Lung (tissue), 12 donors: Measurements from ENCODE around the gene ADAM10. TPM values are rescaled to one million over a fixed set of nuclear protein-coding genes. Genes with fewer than 3 reads are reported as not detected.

Source experiments
- ATAC-seq: fragments of 200-7000 bp; cut with Tn5 transposase; one replicate; pipeline ENCODE4 v1.9.1; 2020; ENCODE audit warnings: moderate number of reproducible peaks; ENCODE audit not compliant: insufficient read depth, low FRiP score
- DNase-seq, 3 donors: peaks; one replicate each; pipeline ENCODE4 v3.0.0-alpha.2; 2013 to 2017
- H3K27ac ChIP-seq, 2 donors: one replicate each; pipeline ENCODE4 v1.5.1; 2013; ENCODE audit warnings: mild to moderate bottlenecking in 2 of 2, moderate library complexity in 2 of 2, control low read depth in 1 of 2, inconsistent platforms in 1 of 2, low read depth in 1 of 2, low read length in 1 of 2
- H3K27me3 ChIP-seq, 3 donors: one replicate each; pipeline ENCODE4 v1.5.1; 2013; ENCODE audit warnings: low read length in 2 of 3; ENCODE audit not compliant: control insufficient read depth in 3 of 3, insufficient read depth in 3 of 3
- H3K36me3 ChIP-seq, 4 donors: one replicate each; pipeline ENCODE4 v1.5.1; 2013; ENCODE audit warnings: low read length in 4 of 4, mild to moderate bottlenecking in 1 of 4, moderate library complexity in 1 of 4; ENCODE audit not compliant: control insufficient read depth in 4 of 4, insufficient read depth in 4 of 4
- H3K4me1 ChIP-seq, 5 donors: one replicate each; pipeline ENCODE4 v1.5.1; 2013; ENCODE audit warnings: low read length in 5 of 5, mild to moderate bottlenecking in 2 of 5, moderate library complexity in 1 of 5; ENCODE audit not compliant: control insufficient read depth in 5 of 5, insufficient read depth in 5 of 5
- H3K4me3 ChIP-seq: one replicate; pipeline ENCODE4 v1.5.1; 2013; ENCODE audit warnings: mild to moderate bottlenecking, control low read depth, moderate library complexity
- H3K9ac ChIP-seq, 2 donors: one replicate each; pipeline ENCODE4 v1.5.1; 2013; ENCODE audit warnings: low read length in 2 of 2, control low read depth in 1 of 2; ENCODE audit not compliant: insufficient read depth in 1 of 2
- H3K9me3 ChIP-seq, 4 donors: one replicate each; pipeline ENCODE4 v1.5.1; 2013; ENCODE audit warnings: low read length in 3 of 4, mild to moderate bottlenecking in 1 of 4, moderate library complexity in 1 of 4; ENCODE audit not compliant: control insufficient read depth in 4 of 4, insufficient read depth in 3 of 4
- CTCF ChIP-seq: IDR thresholded peaks from 2 replicates; pipeline ENCODE4 v1.5.1; 2012; ENCODE audit warnings: mild to moderate bottlenecking; ENCODE audit errors: control extremely low read depth, extremely low read depth
- WGBS, 2 donors: extraction: QIAGEN DNeasy Blood & Tissue Kit; methylation state at CpG; one replicate each; pipeline ENCODE4 v1.1.7; 2013; 5-methylcytosine and 5-hydroxymethylcytosine counted together
- polyA plus RNA-seq, 2 donors: library from polyadenylated mRNA; stranded (reverse); fragments of 200-250 nt; gene quantifications; one replicate each; pipeline ENCODE4 v1.2.1, GENCODE V29; 2013
- total RNA-seq, 2 donors: library from RNA; depleted of rRNA in 1 of 2; stranded (reverse); fragments of >200 nt in 1 of 2; gene quantifications; one replicate each; pipeline ENCODE4 v1.2.1, GENCODE V29; 2014 to 2021
- donor health status: control.
- donor health status: control.
- donor health status: Bipolar disorder and iron deficiency.
- donor health status: healthy.
- donor health status: DM: yes; HTN: yes; CAD: no.

The ADAM10 gene
- total and polyA plus RNA-seq, 4 donors: 9.7 to 274 (median 88.6) TPM

DNA sequence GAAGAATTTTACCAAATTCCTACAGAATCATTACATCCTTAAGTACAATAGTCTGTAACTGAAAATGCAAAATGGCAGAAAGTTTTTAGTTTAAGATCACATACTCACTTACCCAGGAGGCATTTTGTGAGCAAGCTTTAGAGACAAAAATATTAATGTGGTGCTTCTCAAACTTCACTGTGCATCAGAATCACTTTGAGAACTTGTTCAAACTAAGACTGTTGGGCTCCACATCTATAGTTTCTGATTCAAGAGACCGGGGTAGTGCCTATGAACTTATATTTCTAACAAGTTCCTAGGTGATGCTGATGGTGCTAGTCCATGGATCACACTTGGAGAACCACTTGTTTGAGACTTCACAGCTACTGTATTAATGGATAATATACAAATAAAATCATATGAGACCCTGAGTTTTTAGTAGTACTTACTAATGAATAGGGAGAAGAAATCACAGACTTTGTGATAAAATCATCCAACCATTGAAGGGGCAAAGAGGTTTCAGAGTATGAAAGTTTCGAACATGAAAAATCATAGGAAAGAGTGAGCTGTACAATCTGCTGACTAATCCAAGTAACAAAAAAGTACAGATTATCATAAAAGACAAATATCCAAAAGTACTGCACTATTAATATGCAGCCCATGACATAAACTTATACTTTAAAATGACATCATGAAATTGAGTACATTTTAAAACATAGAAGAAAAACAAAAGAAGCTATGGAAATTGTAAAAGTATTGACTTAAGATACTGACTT, 110.3 kb downstream of the ADAM10 start:
- peaks cover 2 to 14% (median 9%) of the 10 kb centered on the region in 4 donors for H3K36me3 ChIP-seq
- H3K27ac ChIP-seq: no peak overlapping the region
- H3K4me1 ChIP-seq: no peaks in the 10 kb centered on the region
- no peak overlapping the region for H3K9ac ChIP-seq
- no peaks in the 10 kb centered on the region for H3K27me3 ChIP-seq
- no peaks in the 10 kb centered on the region for H3K9me3 ChIP-seq
- no peak overlapping the region for H3K4me3 ChIP-seq
- WGBS, 2 donors: 92 to 94% methylated on average over 2 of the region's 2 CpGs
- ATAC-seq (no peak), DNase-seq (no peak)
- TF ChIP-seq CTCF: no peak

DNA sequence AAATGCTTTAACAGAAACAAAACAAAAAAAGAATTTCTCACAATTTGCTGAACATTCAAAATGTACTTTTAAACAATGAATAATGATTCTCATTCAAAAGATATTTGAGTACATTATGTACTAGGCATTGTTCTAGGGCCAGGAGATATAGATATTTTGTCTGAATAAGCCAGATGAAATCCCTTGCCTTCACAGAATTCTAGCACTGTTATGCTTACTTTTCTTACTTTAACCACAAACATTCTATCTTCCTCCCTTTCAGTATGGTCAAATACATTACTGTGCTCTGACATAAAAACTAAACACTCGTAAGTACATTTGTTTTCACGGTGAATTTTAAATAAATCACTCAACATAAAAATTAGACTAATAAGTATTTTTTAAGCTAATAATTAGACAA, 116.7 kb downstream of the ADAM10 start:
- Histone ChIP-seq H3K4me1 (peaks cover 0 to 4% (median 0%) of the 10 kb centered on the region in 5 donors), H3K27ac (no peak overlapping the region), H3K9ac (no peak overlapping the region), H3K27me3 (no peaks in the 10 kb centered on the region), H3K36me3 (peaks cover 1 to 21% (median 7%) of the 10 kb centered on the region in 4 donors), H3K9me3 (no peaks in the 10 kb centered on the region), H3K4me3 (no peak overlapping the region)
- no peak for TF ChIP-seq CTCF
- ATAC-seq: no peak
- WGBS, 2 donors: 91 to 93% methylated on average over 2 of the region's 2 CpGs
- DNase-seq: no peak

GRCh38 chr15:58631319-58631718, 118.2 kb downstream of the ADAM10 start:
- Histone ChIP-seq H3K4me3 (no peak overlapping the region), H3K36me3 (peaks cover 0 to 17% (median 9%) of the 10 kb centered on the region in 4 donors), H3K27ac (no peak overlapping the region), H3K4me1 (peaks cover 0 to 5% (median 0%) of the 10 kb centered on the region in 5 donors), H3K27me3 (no peaks in the 10 kb centered on the region), H3K9ac (no peak overlapping the region), H3K9me3 (no peaks in the 10 kb centered on the region)
- DNase-seq (no peak), ATAC-seq (no peak)
- 97 to 99% methylated on average over 2 of the region's 2 CpGs for WGBS, 2 donors
- TF ChIP-seq CTCF: no peak
